Jurkat, Clone E6-1 (cell line): ENCODE measurements around the gene TMEM163.
"Not testable (repeated sequence)": the region's sequence is repeated elsewhere in the genome, so short reads cannot be mapped to it uniquely, and the experiment has no call there.

Experiments
- DNase-seq: peaks from one replicate; pipeline ENCODE4 v3.0.0-alpha.2; 2011; ENCODE audit warnings: low read depth, low spot score
- H3K4me3 ChIP-seq: 2 replicates; pipeline ENCODE4 v1.5.1; 2011; ENCODE audit warnings: mild to moderate bottlenecking, low read length, control low read depth, moderate library complexity

Gene TMEM163

DNA sequence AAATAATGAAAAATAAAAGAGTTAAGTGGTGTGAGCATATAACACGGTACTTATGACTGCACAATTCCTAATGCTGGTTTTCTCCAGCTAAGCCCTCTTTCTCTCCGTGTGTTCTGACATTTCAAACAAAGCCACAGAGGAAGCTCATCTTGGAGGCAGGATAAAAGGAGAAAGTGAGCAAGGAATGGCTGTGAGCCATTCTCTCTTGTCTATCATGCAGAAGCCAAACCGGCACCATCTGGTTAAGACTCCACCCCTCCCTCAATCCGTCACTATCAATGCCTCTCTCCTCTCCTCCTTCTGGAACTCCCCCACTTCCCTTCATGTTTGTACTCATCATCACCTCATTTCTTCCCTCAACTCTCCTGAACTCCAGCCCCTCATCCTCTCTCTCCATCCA, 210.4 kb downstream of the TMEM163 start:
- no peak overlapping the region for H3K4me3 ChIP-seq
- no peak for DNase-seq

DNA sequence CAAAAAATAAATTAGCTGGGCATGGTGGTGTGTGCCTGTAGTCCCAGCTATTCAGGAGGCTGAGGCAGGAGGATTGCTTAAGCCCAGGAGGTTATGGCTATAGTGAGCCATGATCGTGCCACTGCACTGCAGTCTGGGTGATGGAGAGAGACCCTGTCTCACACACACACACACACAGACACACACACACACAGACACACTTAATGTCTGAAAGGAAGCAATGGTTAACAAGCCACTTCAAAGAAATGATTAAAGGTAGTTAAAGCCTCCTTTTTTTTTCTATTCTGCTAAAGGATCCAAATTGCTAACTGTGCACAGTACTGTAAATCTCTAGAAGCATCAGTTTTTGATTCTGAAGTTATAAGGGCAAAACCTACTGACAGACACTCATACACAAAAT, 211.1 kb downstream of the TMEM163 start:
- no peak overlapping the region for H3K4me3 ChIP-seq
- peak; percentile 46 for DNase-seq

DNA sequence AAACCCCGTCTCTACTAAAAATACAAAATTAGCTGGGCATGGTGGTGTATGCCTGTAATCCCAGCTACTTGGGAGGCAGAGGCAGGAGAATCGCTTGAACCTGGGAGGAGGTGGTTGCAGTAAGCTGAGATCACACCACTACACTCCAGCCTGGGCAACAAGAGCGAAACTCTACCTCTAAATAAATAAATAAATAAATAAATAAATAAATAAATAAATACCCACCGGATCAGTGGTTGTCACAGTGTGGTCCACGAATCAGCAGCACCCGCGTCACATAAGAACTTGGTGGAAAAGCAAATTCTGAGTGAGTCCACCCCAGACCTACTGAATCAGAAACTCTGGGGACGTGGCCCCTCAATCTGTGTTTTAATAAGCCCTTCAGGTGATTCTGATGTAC, 211.6 kb downstream of the TMEM163 start:
- DNase-seq, H3K4me3 ChIP-seq: not testable (repeated sequence)

DNA sequence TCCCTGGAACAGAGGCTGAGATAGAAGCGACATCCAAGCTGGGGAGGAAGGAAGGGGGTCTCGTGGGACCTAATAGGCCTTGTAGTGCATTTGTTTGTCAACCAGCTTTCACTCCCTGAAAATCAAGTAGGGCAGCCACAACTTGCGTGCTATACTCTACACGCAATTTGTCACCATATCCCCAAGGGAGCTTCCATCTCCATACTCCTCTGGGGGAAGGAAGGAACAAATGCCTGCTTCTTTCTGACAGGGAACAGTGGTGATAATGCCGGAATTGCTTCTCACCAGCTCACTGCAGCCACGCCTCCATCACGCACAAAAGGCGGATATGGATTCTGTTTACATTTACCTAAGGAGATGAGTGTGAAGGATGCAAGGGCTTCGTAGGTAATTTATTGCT, 213.4 kb downstream of the TMEM163 start:
- no peak overlapping the region for H3K4me3 ChIP-seq
- DNase-seq = no peak

DNA sequence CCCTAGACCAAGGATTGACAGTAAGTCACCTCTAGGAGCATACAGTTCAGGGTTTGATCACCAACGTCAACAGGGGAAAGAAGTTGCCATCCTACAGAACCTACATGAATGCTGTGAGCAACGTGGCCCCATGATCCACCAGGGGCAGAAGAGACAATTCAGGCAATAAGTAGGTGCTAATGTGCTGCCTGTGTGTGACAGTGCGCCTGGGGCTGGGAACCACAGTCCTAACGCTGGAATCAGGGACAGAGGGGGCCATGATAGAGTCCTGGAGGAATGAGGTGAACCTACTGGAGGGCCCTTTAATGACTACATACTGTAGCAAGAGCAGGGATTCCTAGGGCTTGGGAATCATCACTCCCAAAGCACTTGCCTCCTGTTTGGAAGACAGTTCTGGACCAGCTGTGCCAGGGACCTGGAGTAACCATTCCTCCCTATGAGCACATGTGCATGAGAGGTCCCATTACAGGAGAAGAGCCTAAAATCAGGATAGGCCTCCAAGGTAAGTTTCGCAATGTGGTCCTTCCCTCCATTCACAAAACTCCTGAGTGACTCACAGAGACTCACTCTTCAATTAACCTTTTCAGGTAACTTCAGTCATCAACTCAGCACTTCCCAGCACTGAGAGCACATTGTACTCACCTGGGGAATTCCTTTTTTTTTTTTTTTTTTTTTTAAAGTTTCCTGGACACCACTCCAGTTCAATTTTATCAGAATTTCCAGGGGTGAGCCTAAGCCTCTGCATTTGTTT, 214.0 kb downstream of the TMEM163 start:
- no peak for DNase-seq
- H3K4me3 ChIP-seq = no peak overlapping the region

DNA sequence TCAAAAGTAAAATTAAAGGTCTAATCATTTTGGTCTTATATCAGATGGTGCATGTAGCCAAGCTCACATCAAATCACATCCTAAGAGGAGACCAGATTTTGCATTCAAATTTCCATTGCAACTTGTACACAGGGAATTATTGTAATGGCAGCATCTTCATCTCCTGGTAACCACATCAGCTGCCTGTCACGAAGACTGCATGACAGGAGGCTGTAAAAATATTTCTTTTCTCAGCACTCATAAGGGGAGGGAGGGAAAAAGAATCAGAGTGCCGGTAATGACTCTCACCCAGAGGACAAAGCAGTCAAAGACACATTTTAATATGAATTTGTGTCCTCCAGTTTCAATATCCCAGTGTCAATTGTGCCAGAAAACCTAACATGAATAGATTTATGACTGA, 216.7 kb downstream of the TMEM163 start:
- H3K4me3 ChIP-seq = no peak overlapping the region
- DNase-seq = no peak

DNA sequence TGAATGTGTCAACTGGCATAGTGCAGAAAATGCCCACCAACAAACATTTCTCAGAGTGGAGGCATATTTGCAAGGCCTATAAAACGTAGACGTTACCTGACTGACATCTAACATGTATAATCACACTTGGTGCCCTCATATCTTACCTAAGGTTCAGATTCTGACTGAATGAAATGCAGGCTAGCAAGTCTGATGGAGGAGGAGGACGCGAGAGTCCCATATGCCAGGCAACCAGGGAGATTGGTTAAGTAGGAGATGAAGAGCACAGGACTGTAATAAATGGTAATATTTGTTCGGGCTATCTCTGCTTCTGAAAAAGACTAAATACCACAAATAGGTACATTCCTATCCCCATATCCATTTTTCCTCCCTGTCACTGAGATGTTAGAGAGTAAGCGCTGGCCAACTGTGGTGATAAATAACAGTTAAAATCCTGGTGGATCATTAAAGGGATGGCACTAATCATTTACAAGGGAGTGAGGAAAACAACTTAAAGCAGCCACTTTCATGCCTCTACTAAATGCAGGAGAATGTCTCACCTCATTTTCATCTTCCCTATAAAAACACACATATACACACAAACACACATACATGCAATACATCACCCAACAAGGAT, 217.2 kb downstream of the TMEM163 start:
- no peak for DNase-seq
- H3K4me3 ChIP-seq = no peak overlapping the region

DNA sequence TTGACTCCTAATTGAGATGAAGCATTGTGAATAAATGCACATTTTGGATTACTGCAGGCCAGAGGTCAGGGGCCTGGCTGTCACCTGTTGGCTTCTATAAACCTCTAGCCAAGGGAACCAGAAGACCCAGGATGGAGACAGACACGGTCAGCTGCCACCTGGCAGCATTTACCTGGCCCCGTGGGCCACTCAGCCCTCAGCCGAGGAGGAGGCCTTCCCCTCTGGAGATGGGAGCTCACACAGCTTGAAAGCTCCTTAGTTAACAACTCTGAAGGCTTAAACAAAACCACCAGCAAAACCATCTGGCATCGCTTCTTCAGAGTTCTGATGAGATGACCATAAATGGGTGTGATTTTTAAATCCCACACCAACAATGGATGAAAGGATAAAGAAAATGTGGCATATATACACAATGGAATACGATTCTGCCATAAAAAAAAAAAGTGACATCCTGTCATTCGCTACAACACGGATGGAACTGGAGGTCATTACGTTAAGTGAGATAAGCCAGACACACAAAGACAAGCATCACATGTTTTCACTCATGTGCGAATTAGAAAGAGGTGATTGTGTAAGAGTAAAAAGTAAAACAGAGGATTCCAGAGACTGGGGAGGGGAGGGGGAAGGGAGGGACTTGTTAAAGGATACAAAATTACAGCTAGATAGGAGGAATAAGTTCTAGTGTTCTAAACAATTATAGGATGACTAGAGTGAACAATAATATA, 218.4 kb downstream of the TMEM163 start:
- no peak for DNase-seq
- no peak overlapping the region for H3K4me3 ChIP-seq

DNA sequence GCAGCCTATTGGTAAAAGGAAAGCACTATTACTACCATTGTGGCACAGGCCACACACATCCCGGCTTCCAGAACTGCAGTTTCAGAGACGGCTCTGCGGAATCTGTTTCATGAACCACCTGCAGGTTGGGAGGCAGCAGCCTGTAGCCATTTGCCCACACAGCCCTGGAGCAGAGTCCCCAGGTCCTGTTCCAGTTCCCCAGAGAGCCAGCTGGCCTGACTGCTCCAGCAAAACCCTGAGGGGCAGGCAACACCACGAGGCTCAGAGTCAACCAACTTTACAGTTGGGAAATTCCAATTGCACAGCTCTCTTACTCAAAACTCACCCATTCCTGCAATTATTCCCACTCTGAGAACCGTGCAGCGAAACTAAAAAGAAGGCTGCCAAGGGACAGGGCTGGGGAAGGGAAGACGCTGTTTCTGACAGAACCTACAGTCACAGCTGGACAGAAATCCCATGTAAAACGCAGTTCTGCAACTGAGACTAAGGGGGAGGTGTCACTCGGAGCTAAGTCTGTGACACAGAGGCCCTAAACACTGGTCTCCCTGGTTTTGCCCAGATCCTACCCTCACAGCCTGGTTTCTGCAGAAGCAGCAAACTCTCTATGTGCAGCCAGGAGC, 219.4 kb downstream of the TMEM163 start:
- no peak for DNase-seq
- H3K4me3 ChIP-seq = no peak overlapping the region

DNA sequence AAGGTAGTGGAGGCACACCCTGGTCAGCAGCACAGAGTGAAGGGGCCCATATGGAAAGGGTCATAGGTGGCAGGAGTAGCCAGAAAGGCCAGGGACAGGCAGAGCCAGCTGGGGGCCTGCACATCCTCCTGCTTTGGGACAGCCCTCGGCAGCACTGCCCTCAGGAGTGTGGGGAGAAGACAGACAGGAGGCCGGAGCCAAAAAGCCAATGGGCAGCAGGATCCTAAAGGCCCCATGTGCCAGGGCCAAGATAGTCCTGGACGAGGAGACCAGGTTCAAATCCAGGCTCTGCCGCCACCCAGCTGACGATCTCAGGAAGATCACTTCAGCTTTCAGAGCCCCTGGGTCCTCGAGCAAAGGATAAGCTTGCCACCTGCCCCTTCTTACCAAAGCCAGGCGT, 220.1 kb downstream of the TMEM163 start:
- no peak for DNase-seq
- no peak overlapping the region for H3K4me3 ChIP-seq

DNA sequence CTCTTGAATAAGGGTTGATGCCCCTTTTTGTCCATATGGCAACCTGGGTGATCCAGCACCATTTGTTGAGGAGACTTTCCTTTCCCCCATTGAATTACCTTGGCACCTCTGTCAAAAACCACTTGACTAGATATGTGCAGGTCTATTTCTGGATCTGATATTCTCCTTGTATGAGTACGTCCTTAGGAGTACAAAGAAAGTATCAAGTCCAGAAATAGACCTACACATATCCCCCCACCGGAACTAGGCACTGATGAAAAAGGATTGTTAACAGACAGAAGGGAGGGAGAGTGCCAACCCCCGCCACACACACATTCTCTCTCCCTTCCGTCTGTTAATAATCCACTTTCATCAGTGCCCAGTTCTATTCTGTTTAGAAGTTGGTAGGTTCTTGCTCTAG, 225.0 kb downstream of the TMEM163 start:
- H3K4me3 ChIP-seq = no peak overlapping the region
- DNase-seq = no peak

DNA sequence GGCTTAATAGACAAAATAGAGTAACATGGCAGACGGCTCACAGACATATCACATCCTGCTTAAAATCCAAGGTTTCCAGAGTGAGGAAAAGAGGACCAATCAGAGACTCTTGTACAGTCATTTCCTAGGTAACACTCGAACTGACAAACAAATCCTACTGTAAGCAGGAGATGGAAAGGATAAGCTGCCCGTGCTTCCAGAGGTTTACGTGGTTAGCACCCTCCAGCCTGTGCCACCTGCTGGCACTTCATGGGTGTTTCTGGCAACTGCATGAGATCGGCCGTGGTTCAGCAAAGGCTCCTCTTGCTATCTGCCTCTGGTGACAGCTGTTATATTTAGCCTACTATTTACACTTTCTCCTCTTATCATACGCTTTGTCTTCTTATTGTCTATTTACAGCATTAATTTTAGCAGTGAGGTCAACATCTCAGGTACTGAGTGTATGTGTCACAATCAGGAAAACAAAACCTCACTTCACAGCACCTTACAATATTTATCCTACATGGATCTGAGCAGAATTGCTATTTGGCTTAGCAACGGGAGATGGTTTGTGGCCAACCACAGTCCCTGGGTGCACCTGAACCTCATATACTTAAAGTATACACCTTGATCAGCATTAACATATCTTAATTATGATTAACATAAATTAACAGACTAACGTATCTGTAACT, 226.9 kb downstream of the TMEM163 start:
- peak; percentile 28 for DNase-seq
- H3K4me3 ChIP-seq = no peak overlapping the region

DNA sequence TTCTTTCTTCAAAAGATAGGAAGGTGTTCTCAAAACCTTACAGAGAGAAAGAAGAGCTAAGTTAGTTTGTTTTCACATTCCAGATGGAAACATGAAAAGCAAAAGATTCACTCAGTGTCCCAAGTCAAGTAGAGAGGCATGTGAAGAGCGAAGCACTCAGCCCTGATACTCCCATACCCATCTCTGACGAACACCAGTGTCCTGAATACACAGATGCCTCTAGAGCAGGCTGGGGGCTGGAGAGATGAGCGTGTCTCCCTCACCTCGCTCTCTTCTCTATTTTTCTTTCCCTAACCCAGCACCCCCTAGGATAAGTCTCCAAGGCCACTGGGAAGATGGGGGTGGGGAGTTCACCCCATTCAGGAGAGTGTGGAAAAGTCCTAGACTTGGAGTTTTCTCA, 227.8 kb downstream of the TMEM163 start:
- no peak overlapping the region for H3K4me3 ChIP-seq
- DNase-seq = no peak

DNA sequence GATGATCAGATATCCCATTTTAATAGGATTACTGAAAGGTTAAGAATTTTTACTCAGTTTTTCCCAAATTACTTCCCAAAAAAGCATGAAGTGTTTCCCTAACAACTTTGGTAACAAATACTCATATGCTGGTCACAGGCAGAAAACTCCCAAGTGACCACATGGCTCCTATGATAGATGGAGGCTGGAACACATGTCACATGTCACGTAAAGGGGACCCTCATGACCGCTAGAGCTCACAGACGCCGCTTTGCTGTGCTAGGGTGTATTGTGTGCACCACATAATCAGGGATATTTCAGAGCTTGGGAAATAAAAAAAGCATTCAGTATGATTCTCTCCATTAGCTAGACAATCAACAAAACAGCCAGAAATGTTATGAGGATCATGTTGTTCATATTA, 228.2 kb downstream of the TMEM163 start:
- H3K4me3 ChIP-seq = no peak overlapping the region
- no peak for DNase-seq

DNA sequence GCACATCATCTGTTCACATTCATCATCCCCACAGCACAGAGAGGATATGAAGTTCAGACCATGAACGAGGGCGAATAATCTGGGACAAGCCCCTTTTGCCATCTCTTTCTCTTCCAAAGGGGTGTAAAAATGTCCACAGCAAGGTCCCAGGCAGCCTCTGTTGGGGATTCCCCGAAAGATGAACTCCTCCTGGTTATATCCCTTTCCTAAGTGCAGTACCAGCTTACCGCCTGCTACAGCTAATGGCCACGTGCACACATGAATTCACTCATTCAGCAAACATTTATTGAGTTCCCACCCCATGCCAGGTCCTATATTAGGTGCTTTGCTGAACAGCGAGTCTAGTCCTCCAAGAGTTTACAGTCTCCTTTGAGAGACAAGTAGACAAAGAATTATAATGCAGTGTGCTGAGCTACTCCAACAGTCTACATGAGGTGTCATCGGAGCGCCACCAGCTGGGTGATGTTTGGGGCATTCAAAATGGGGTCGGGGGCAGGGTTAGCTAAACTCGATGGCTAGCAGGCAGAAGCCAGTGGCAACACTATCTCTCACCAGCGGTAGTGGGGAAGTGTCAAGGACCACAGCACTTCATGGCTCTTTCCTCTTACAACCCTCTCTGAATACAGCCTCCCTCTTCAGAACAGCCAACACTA, 228.9 kb downstream of the TMEM163 start:
- DNase-seq = no peak
- no peak overlapping the region for H3K4me3 ChIP-seq

DNA sequence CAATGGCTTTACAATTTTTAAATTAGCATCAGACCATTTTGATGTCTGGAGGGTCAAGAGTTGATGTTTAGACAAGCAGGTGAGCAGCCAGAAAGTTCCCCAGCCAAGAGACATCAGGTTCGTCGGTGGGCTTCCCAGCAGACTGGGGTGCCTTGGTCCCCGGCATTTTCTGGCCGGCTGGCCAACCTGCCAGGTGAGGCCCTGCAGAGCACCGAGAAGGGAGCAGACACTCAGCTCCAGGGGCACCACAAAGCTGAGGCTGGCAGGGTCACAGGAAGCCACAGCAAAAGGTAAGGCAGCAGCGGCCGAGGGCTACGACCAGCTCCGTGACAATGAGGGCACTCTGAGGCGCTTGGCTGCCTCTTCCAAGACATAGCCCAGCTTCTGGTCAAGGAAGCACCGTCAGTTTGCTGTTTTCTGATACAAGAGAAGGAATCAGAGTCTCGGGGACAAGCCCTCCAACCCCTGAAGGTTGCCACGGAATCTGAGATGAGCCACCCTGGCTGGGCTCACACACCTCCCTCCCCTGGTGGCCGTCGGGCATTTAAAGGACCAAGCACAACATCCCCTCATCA, 235.9 kb downstream of the TMEM163 start:
- DNase-seq = no peak
- no peak overlapping the region for H3K4me3 ChIP-seq

DNA sequence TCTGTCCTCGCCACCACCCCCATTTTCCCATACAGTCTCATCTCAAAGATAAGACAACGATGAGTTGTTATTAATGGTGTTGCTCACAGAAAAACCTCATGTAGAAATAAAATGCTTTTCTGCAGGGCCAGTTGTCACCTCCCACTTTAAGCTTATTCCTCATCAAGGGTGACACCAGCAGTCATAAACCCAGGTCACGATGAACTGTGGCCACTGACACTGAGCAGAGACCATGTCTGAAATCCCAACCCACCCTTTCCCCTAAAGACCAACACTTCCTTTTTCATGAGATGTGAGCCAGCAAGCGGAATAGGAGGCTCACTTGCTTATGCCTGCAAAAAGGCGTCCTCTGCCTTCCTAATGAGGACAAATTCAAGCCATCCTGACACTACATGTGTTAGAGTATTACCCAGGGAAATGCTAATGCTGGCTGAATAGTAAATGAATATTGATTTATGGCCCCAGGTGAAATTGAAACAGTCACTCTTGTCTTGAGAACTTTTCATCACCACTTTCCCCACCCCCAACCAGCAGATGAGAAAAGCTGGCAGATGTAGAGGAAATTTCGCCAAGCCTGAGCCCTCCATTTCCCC, 236.6 kb downstream of the TMEM163 start:
- no peak overlapping the region for H3K4me3 ChIP-seq
- DNase-seq = no peak

DNA sequence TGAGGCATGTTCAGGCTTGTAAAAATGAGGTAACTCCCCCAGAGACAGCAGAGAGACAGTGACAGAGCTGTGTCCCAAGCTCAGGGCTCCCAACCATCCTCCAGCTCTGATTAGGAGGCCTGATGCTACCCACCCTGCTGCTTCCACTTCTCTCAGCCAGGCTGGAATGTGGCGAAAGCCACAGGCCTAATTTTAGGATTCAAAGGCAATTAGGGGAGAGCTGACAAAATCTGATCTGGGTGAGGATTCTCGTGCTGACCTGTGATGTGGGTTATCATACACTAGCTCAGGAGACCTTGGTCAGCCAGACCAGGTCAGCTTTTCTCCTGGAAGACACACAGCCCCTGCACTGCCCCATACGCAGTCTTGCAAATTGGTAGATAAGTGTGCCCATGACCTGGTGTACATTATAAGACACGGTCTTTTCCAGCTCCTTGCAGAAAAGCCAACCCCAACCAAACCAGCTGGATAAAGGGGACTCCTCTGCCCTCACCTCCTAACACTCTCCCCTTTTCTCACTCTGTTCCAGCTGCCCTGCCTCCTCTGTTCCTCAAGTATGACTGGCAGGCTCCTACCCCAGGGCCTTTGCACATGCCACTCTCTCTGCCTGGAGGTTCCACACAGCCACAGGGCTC, 239.0 kb downstream of the TMEM163 start:
- no peak for DNase-seq
- no peak overlapping the region for H3K4me3 ChIP-seq
